NB4 (cell line): ENCODE data around the gene NHS.
A peak's percentile ranks its signal among the peaks of the same experiment; 100 is the strongest.

Experiments used
- DNase-seq: peaks from one replicate; pipeline ENCODE4 v3.0.0; 2010; ENCODE audit warnings: low read depth
- H3K4me3 ChIP-seq: one replicate; pipeline ENCODE4 v1.5.1; 2011; ENCODE audit warnings: mild to moderate bottlenecking, low read depth, low read length, moderate library complexity
- MYC ChIP-seq: IDR thresholded peaks from 2 replicates; pipeline ENCODE4 v1.6.1; 2011; ENCODE audit warnings: low read depth, low read length
- POLR2A ChIP-seq: IDR thresholded peaks from 2 replicates; pipeline ENCODE4 v1.6.1; 2011; ENCODE audit warnings: mild to moderate bottlenecking; ENCODE audit not compliant: insufficient read length; ENCODE audit errors: extremely low read depth
- TF ChIP-seq, protein P1 (sequence below): IDR thresholded peaks from 2 replicates; pipeline ENCODE4 v1.6.1; 2011; ENCODE audit warnings: low read depth, low read length
- TF ChIP-seq, protein P2 (sequence below): IDR thresholded peaks from one replicate; pipeline ENCODE4 v1.5.1; 2012; ENCODE audit warnings: low read depth, low read length

Gene NHS

DNA sequence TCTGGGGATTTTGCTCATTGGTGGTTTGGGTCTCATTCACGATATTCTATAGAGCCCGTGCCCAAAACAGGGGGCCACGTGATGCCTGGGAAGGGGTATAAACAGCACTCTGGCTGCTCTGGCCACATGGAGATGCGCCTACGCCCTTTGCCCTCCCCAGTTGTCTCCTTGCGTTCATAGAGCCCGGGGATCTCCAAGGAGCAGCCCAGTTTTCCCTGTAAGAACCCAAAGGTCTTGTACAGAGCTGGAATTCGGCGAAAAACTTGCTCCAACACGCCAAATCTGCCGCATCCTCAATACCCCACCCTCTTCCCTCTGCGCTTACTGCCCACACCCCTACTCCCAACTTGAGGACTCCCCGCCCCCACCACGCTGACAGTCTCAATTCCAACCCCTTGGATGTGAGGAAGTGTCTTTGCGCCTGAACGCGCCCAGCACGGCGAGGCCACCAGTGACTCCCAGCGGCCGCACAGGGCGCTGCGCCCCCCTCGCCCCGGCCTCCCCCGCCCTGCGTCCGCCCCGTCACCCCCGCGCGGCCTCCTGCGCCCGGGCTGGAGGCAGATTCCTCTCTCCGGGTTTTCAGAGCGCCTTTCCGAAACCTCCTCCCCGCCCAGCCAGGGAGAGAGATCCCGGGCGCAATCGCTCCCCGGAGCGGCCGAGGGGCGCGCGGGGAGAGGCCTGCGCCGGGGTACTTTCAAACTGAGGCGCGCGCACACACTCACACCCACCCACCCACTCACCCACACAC lies at the start of gene NHS:
Gene NHS (plus strand): TSS at position 582 of the 748 bp plus-strand sequence. CDS start 558 bp downstream, outside the sequence.
- TF ChIP-seq, protein P1, sequence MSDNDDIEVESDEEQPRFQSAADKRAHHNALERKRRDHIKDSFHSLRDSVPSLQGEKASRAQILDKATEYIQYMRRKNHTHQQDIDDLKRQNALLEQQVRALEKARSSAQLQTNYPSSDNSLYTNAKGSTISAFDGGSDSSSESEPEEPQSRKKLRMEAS = no peak
- no peak for TF ChIP-seq POLR2A
- TF ChIP-seq, protein P2, sequence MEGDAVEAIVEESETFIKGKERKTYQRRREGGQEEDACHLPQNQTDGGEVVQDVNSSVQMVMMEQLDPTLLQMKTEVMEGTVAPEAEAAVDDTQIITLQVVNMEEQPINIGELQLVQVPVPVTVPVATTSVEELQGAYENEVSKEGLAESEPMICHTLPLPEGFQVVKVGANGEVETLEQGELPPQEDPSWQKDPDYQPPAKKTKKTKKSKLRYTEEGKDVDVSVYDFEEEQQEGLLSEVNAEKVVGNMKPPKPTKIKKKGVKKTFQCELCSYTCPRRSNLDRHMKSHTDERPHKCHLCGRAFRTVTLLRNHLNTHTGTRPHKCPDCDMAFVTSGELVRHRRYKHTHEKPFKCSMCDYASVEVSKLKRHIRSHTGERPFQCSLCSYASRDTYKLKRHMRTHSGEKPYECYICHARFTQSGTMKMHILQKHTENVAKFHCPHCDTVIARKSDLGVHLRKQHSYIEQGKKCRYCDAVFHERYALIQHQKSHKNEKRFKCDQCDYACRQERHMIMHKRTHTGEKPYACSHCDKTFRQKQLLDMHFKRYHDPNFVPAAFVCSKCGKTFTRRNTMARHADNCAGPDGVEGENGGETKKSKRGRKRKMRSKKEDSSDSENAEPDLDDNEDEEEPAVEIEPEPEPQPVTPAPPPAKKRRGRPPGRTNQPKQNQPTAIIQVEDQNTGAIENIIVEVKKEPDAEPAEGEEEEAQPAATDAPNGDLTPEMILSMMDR = no peak
- no peak for TF ChIP-seq MYC
- no peak within 1 kb of the TSS for H3K4me3 ChIP-seq
- DNase-seq = no peak

- H3K4me3 ChIP-seq = no peak overlapping the region
- DNase-seq = no peak
- TF ChIP-seq POLR2A (no peak), MYC (no peak)
- TF ChIP-seq, protein P2 = no peak
- TF ChIP-seq, protein P1 = no peak
Measured at GRCh38 chrX:17328837-17329236, 46.2 kb upstream of the NHS start.

DNA sequence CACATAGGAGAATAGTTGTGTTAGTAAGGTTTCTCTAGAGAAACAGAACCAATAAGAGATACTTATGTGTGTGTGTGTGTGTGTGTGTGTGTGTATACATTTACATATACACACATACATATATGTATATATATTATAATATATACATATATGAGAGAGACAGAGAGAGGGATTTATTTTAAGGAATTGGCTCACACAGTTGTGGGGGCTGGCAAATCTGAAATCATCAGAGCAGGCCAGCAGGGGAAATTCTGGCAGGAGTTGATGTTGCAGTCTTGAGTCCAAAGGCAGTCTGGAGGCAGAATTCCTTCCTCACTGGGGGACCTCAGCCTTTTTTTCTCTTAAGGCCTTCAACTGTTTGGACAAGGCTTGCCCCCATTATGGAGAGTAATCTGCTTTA lies 38.6 kb upstream of the NHS start:
- DNase-seq = no peak
- TF ChIP-seq, protein P2 = no peak
- TF ChIP-seq POLR2A (no peak), MYC (no peak)
- TF ChIP-seq, protein P1 = no peak
- no peak overlapping the region for H3K4me3 ChIP-seq

GRCh38 chrX:17355976-17356375 lies 19.0 kb upstream of the NHS start:
- no peak overlapping the region for H3K4me3 ChIP-seq
- no peak for DNase-seq
- TF ChIP-seq, protein P1 = no peak
- TF ChIP-seq POLR2A = no peak
- TF ChIP-seq MYC = no peak

DNA sequence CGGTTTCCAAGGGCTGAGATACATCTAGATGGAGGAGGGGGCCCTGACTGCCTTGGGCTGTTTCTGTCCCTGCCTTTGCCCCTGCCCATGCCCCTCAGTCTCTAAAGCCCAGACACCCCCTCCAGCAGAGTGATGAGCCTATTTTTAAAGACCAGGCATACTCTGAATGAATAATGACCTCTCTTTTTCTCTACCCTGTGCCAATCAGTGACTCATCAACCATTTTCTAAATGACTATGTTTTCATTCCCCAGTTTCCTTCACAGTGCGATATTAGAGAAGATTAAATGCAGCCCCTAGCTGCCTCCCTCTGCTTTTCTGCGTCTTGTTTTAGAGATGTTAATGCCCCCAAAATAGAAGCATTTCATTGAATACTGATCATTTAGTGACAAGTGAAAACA lies 15.5 kb upstream of the NHS start:
- H3K4me3 ChIP-seq = no peak overlapping the region
- no peak for DNase-seq
- TF ChIP-seq, protein P1 = no peak
- TF ChIP-seq, protein P2 = no peak
- TF ChIP-seq MYC = no peak
- no peak for TF ChIP-seq POLR2A

DNA sequence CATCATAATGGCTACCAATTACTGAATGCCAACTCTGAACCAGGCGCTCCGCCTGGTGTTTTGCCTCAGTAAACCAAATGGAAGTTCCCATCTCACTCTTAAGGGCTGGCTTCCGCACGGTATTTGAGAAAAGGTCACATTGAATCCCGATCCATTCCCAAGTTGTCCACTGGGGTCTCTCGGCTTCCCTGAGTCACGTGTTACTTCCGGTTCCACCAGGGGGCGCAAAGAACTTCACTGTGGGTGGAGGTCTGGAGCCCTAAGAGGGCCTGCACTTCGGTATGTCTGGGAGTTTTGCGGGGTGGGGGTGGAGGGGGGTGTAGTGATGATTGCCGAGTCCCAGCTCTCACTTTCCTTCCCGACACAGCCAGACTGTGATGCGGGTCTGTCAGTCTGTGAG lies 13.4 kb upstream of the NHS start:
- H3K4me3 ChIP-seq = no peak overlapping the region
- peak; percentile 21 for DNase-seq
- TF ChIP-seq, protein P1 = peak; percentile 43
- no peak for TF ChIP-seq POLR2A
- TF ChIP-seq, protein P2 = peak; percentile 55
- no peak for TF ChIP-seq MYC
